Sigmoid colon (tissue), 4 donors: Measurements from ENCODE around the gene TYW1B.
"Not testable (repeated sequence)": the region's sequence is repeated elsewhere in the genome, so short reads cannot be mapped to it uniquely, and the experiment has no call there.

Experiments used
- CTCF ChIP-seq, 4 experiments: fragments of 450-650 bp in 3 of 4; fragments of 200-600 bp in 1 of 4; IDR thresholded peaks; one replicate each; pipeline ENCODE4 v1.5.1; 2016 to 2019; ENCODE audit warnings: antibody characterized with exemption in 4 of 4, mild to moderate bottlenecking in 3 of 4, moderate library complexity in 2 of 4
- EP300 ChIP-seq, 4 donors: sonication (generic); formaldehyde crosslinking; IDR thresholded peaks; one replicate each; pipeline ENCODE4 v1.6.1; 2017; ENCODE audit warnings: antibody characterized with exemption in 4 of 4
- POLR2A ChIP-seq, 2 donors: fragments of 450-650 bp; IDR thresholded peaks; one replicate each; pipeline ENCODE4 v1.6.1; 2016; ENCODE audit warnings: antibody characterized with exemption in 2 of 2, mild to moderate bottlenecking in 2 of 2, moderate library complexity in 2 of 2

GRCh38 chr7:72625721-72626423, 202.1 kb downstream of the TYW1B start:
- not testable (repeated sequence) for TF ChIP-seq EP300, CTCF, POLR2A (IDR thresholded peaks at IDR 0.05)
